ENCODE measurements around the gene NOL3. TPM values are rescaled to one million over a fixed set of nuclear protein-coding genes. Genes with fewer than 3 reads are reported as not detected.

NOL3 gene
- total and polyA plus RNA-seq, 2 of the 13 experiments (the other 11 are each of a cell fraction or from before 2014, with no cell fraction given) = 5.7 to 20.5 TPM

- peak; percentile 88 for TF ChIP-seq ARID4A (CRISPR knock-in tag; IDR thresholded peaks at IDR 0.05; ENCODE audit: borderline replicate concordance)
- TF ChIP-seq ZFX (CRISPR knock-in tag; IDR thresholded peaks at IDR 0.05; ENCODE audit: low read depth) = peak; percentile 79
- 0 out of 2 replicates have a peak, but pooled peaks have one; percentile 63 for TF ChIP-seq CHCHD3 (CRISPR knock-in tag; IDR thresholded peaks at IDR 0.05)
- no peak for TF ChIP-seq CBX2 (IDR thresholded peaks at IDR 0.05; ENCODE audit: low read depth, low read length)
- no peak for TF ChIP-seq CBX2 (CRISPR knock-in tag; IDR thresholded peaks at IDR 0.05; ENCODE audit: low read depth)
- no peak for TF ChIP-seq TRAFD1 (CRISPR knock-in tag; IDR thresholded peaks at IDR 0.05; ENCODE audit: borderline replicate concordance)
- TF ChIP-seq MTA3 (CRISPR knock-in tag; IDR thresholded peaks at IDR 0.05) = no peak
- TF ChIP-seq ZNF550 (CRISPR knock-in tag; IDR thresholded peaks at IDR 0.05; ENCODE audit: borderline replicate concordance) = peak; percentile 89
- TF ChIP-seq HNRNPH1 (optimal IDR thresholded peaks at IDR 0.05; ENCODE audit: low read depth, low read length) = no peak
- no peak for TF ChIP-seq ASH2L (IDR thresholded peaks at IDR 0.05; ENCODE audit: insufficient read length, low read depth, low read length)
- no peak for TF ChIP-seq NKX3-1 (CRISPR knock-in tag; IDR thresholded peaks at IDR 0.05)
- no peak for TF ChIP-seq ZBTB21 (CRISPR knock-in tag; IDR thresholded peaks at IDR 0.05)
- no peak for TF ChIP-seq MLXIP (CRISPR knock-in tag; IDR thresholded peaks at IDR 0.05; ENCODE audit: borderline replicate concordance)
- TF ChIP-seq HNF1A (IDR thresholded peaks at IDR 0.05; ENCODE audit: low read depth) = no peak
- TF ChIP-seq HNF1A (CRISPR knock-in tag; IDR thresholded peaks at IDR 0.05; ENCODE audit: borderline replicate concordance) = no peak
- TF ChIP-seq ZNF598 (CRISPR knock-in tag; IDR thresholded peaks at IDR 0.05; ENCODE audit: borderline replicate concordance) = no peak
These were observed 19.4 kb upstream of the NOL3 start, which contains the start of gene B3GNT9 (continued) for GRCh38 chr16:67150833-67151396.
